HUES6 (cell line): ENCODE results near the gene GRIK3.
"Not testable (repeated sequence)": the region's sequence is repeated elsewhere in the genome, so short reads cannot be mapped to it uniquely, and the experiment has no call there.

Source experiments
- H3K27ac ChIP-seq: 2 replicates; pipeline ENCODE4 v1.7.0; 2013; ENCODE audit warnings: low read depth, mild to moderate bottlenecking, low read length, inconsistent platforms
- H3K27me3 ChIP-seq: 2 replicates; pipeline ENCODE4 v1.6.1; 2013; ENCODE audit warnings: low read length; ENCODE audit not compliant: control insufficient read depth, insufficient read depth
- H3K36me3 ChIP-seq: 2 replicates; pipeline ENCODE4 v1.6.1; 2013; ENCODE audit warnings: low read length; ENCODE audit not compliant: control insufficient read depth, insufficient read depth
- H3K4me1 ChIP-seq: 2 replicates; pipeline ENCODE4 v1.6.1; 2013; ENCODE audit warnings: low read length; ENCODE audit not compliant: control insufficient read depth, insufficient read depth
- H3K4me3 ChIP-seq: 2 replicates; pipeline ENCODE4 v1.5.1; 2013; ENCODE audit warnings: low read depth, low read length
- H3K9ac ChIP-seq: one replicate; pipeline ENCODE4 v1.6.1; 2013; ENCODE audit warnings: mild to moderate bottlenecking, low read length
- H3K9me3 ChIP-seq: 2 replicates; pipeline ENCODE4 v1.6.1; 2013; ENCODE audit warnings: low read depth, low read length; ENCODE audit not compliant: control insufficient read depth, insufficient read depth

Gene GRIK3

DNA sequence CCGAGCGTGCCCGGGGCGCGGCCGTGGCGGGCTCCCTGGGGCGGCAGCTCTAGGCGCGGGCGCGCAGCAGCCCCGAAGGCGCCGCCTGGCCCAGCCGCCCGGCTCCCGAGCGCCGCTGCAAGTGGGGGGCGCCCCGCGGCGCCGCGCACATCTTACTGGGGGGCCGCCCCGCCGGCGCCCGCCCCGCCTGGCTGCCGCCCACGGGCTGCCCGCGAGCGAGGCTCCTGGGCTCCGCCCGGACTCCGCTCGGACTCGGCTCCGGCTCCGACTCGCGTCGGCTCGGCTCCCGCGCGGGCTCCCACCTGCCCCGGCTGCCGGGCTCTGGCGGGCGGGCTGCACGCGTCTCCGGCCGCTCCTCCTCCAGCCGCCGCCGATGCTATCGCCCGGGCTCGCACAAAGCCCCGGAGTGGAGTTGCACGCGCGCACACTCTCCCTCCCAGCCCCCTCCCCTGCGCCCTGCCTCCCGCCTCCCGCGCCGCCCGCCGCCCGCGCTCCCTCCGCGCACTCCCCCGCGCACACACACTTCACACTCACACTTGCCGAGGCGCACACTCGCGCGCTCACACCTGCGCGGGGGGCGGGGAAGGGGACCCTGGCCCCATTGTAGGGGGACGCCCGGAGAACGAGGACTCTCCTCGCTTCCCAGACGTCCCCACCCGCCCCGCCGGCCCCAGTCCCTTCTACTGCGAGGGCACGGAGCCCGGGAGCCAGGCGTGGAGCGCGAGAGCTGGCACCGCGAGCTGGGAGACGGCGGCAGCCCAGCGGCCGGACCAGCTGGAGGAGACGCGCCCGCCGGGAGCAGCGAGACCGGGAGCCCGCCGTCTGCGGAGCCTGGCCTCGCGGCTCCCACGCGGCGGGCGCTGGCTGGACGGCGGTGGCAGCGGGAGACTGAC lies at the start of gene GRIK3:
GRIK3 (minus strand) TSS at position 395 of the 893 bp plus-strand sequence. CDS start 407 bp downstream, outside the sequence.
- H3K9ac ChIP-seq: peak within 1 kb of the TSS; percentile 42

DNA sequence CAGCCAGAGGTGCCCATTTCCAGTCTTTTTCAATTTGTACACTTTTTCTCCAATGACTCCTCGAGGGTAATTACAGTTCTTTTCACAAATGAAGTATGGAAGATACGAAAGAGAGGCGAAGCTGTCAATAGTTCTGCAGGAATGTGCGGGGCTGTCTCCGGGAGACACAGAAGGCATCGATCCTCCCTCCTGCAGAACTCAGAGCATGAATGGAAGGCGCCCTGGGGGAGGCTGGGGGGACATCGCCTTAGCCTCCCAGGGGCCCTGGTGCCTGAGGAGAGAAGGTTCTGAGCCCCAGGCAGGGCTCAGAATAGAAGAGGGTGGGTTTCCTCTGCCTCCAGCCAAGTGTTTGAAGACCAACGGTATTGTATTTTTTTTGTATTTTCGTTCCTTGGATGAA lies 49.7 kb upstream of the GRIK3 start:
- no peak overlapping the region for H3K4me3 ChIP-seq
- H3K27me3 ChIP-seq: 0 out of 2 replicates have a peak, but pooled peaks cover 7% of the 10 kb centered on the region
- no peak overlapping the region for H3K9ac ChIP-seq
- H3K27ac ChIP-seq: no peak overlapping the region
- no peaks in the 10 kb centered on the region for H3K36me3 ChIP-seq
- H3K4me1 ChIP-seq: no peaks in the 10 kb centered on the region
- peaks cover 7% of the 10 kb centered on the region for H3K9me3 ChIP-seq

More for the DNA sequence above, at the start of gene GRIK3:
- H3K4me1 ChIP-seq: peaks cover 49% of the 10 kb centered on the region
- H3K4me3 ChIP-seq: peak within 1 kb of the TSS; percentile 63
- peaks cover 99% of the 10 kb centered on the region for H3K27me3 ChIP-seq
- H3K36me3 ChIP-seq: no peaks in the 10 kb centered on the region
- H3K9me3 ChIP-seq: no peaks in the 10 kb centered on the region
- no peak within 1 kb of the TSS for H3K27ac ChIP-seq

- Histone ChIP-seq H3K27ac (no peak overlapping the region), H3K36me3 (no peaks in the 10 kb centered on the region), H3K9ac (no peak overlapping the region), H3K9me3 (peaks cover 11% of the 10 kb centered on the region), H3K27me3 (0 out of 2 replicates have a peak, but pooled peaks cover 3% of the 10 kb centered on the region), H3K4me1 (no peaks in the 10 kb centered on the region), H3K4me3 (no peak overlapping the region)
These were observed 49.3 kb upstream of the GRIK3 start for GRCh38 chr1:37083603-37084002.

DNA sequence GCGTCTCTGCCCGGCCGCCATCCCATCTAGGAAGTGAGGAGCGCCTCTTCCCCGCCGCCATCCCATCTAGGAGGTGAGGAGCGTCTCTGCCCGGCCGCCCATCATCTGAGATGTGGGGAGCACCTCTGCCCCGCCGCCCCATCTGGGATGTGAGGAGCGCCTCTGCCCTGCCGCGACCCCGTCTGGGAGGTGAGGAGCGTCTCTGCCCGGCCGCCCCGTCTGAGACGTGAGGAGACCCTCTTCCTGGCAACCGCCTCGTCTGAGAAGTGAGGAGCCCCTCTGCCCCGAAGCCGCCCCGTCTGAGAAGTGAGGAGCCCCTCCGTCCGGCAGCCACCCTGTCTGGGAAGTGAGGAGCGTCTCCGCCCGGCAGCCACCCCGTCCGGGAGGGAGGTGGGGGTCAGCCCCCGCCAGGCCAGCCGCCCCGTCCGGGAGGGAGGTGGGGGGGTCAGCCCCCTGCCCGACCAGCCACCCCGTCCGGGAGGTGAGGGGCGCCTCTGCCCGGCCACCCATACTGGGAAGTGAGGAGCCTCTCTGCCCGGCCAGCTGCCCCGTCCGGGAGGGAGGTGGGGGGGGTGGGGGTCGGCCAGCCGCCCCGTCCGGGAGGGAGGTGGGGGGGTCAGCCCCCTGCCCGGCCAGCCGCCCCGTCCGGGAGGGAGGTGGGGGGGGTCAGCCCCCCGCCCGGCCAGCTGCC lies 46.1 kb upstream of the GRIK3 start:
- not testable (repeated sequence) for H3K27me3 ChIP-seq, H3K27ac ChIP-seq

DNA sequence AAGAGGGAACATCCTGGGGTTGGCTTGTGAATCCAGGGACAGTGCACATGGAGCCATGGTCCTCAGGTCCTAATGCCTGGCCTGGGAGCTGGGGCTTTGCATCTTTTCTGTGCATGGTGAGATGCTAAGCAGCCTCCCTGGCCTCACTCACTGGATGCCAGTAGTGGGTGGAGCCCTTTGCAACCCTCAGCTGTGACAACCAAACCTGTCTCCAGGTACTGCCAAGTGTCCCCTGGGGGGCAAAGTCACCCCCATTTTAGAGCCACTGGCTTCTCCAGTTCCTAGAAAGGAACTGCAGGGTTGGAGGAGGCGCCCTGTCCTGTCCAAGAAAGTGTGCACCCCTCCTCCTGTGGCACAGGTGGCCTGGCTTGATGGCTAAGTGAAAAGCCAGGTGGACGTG lies 44.6 kb upstream of the GRIK3 start:
- Histone ChIP-seq H3K9me3 (peaks cover 12% of the 10 kb centered on the region), H3K27me3 (no peaks in the 10 kb centered on the region), H3K27ac (no peak overlapping the region), H3K4me1 (no peaks in the 10 kb centered on the region; the same call in none of the 2 replicates), H3K4me3 (no peak overlapping the region), H3K9ac (no peak overlapping the region), H3K36me3 (no peaks in the 10 kb centered on the region)

More for the DNA sequence above, 46.1 kb upstream of the GRIK3 start:
- not testable (repeated sequence) for H3K36me3 ChIP-seq, H3K9ac ChIP-seq, H3K4me3 ChIP-seq, H3K4me1 ChIP-seq
- peaks cover 12% of the 10 kb centered on the region for H3K9me3 ChIP-seq

DNA sequence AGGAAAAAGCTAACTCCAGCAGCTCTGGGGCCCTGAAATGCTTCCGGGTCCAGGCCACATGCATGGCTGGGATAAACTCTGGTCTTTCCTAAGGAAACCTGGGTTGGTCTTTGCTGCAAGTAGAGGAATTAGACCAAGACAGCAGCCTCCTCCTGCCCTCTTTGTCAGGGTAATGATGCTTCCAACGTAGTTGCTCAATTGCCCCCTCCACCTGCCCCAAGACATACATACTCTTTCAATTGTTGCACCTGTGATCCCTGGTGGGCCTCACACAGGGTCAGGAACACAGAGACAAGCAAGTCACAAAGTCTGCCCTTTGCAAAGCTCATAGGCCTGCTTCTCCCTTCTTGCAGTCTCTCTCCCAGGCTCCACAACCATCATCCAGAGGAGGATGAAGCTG lies 41.9 kb upstream of the GRIK3 start:
- H3K9me3 ChIP-seq: peaks cover 12% of the 10 kb centered on the region
- no peak overlapping the region for H3K4me3 ChIP-seq
- H3K27ac ChIP-seq: no peak overlapping the region
- H3K4me1 ChIP-seq: no peaks in the 10 kb centered on the region; the same call in none of the 2 replicates
- no peaks in the 10 kb centered on the region for H3K36me3 ChIP-seq
- H3K9ac ChIP-seq: no peak overlapping the region
- peaks cover 5% of the 10 kb centered on the region; the same call in 1 of the 2 replicates for H3K27me3 ChIP-seq

DNA sequence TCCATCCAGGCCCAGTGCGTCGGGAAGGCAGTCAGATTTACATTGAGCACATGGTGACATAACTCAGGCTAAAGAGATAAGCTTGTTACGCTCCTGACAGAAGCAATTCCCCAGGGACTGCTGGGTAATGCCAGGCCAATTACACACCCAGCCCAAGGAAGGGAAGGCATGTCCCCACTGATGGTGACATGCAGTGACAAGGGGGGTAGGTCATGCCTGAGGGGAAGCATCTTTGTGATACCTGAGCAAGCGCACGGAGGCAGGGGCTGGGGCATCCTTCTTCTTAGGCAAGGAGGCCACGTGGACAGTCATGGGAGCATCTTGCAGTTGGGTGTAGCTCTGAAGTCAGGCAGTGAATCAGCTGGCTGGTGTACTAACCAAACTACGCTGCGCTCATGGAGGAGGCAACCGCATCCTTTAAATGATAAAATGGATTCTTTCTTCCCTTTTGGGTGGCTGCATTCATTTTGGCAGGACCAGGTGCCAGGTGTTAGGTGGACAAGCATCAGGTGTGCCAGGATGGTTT lies 39.6 kb upstream of the GRIK3 start:
- Histone ChIP-seq H3K27me3 (peaks cover 5% of the 10 kb centered on the region; the same call in 1 of the 2 replicates), H3K4me3 (no peak overlapping the region), H3K4me1 (no peaks in the 10 kb centered on the region; the same call in none of the 2 replicates), H3K9ac (no peak overlapping the region), H3K27ac (no peak overlapping the region), H3K9me3 (peaks cover 4% of the 10 kb centered on the region), H3K36me3 (no peaks in the 10 kb centered on the region)

DNA sequence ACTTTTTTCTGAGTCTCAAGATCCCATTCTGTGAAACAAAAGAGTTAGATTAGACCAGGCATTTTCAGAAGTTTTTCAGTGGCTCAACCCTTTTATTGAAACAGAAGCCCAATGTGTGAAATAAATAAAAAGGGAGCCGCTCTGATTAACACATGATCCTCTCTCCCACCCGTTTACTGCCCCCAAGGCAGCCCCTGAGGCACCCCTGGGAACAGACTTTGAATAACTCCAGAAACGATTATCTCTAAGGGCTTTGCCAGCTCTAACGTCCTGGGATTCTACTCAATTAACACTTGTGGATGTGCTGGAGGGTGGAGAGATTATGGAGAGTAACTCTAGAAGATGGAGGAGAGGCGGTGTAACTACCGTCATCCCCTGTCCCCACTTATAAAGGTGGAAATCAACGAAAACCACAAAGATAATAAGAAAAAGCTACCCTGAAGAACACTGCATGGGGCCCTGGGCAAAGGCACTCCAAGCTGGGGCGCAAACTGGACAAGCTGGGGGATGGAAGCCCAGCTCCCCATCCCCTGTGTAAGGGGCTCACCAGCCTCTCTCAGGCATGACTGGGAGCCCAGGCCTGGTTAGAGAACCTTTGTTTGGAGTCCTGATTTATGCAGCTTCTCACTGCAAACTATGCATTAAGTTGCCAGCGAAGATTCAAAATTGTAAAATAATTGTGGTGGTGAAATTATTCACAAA lies 39.0 kb upstream of the GRIK3 start:
- H3K36me3 ChIP-seq: no peaks in the 10 kb centered on the region
- no peaks in the 10 kb centered on the region; the same call in none of the 2 replicates for H3K4me1 ChIP-seq
- H3K27ac ChIP-seq: no peak overlapping the region
- no peaks in the 10 kb centered on the region for H3K9me3 ChIP-seq
- no peak overlapping the region for H3K4me3 ChIP-seq
- H3K9ac ChIP-seq: no peak overlapping the region
- peaks cover 5% of the 10 kb centered on the region; the same call in 1 of the 2 replicates for H3K27me3 ChIP-seq

DNA sequence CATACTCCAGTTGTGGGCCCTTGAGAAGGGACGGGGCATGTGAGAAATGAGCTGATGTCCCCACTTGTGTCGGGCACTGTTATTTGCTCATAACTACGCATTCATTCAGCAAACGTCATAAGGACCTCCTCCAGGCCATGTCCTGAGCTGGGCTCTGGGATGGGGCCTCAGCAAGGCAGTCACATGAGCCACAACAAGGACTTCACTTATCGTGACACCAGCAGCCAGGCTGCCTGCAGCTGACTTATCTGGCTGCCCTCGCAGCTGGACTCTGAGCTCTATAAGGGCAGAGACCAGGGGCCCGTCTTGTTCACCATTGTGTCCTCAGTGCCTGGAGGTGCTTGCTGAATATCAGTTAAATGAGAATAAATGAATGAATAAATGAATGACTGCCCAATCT lies 37.5 kb upstream of the GRIK3 start:
- Histone ChIP-seq H3K4me3 (no peak overlapping the region), H3K4me1 (no peaks in the 10 kb centered on the region; the same call in none of the 2 replicates), H3K27me3 (peaks cover 5% of the 10 kb centered on the region; the same call in 1 of the 2 replicates), H3K9me3 (no peaks in the 10 kb centered on the region), H3K36me3 (no peaks in the 10 kb centered on the region), H3K27ac (no peak overlapping the region), H3K9ac (no peak overlapping the region)

GRCh38 chr1:37070126-37070525 lies 35.8 kb upstream of the GRIK3 start:
- H3K27ac ChIP-seq: no peak overlapping the region
- H3K4me1 ChIP-seq: no peaks in the 10 kb centered on the region
- H3K36me3 ChIP-seq: no peaks in the 10 kb centered on the region
- H3K27me3 ChIP-seq: peaks cover 9% of the 10 kb centered on the region; the same call in 1 of the 2 replicates
- no peak overlapping the region for H3K9ac ChIP-seq
- no peak overlapping the region for H3K4me3 ChIP-seq
- no peaks in the 10 kb centered on the region for H3K9me3 ChIP-seq
